NOMO-1 treated with DMSO at 0.1 percent for 48 hours (cell line): Measurements from ENCODE around the gene SHROOM4.

Experiments
- DNase-seq: peaks from one replicate; lab custom pipeline; 2025; ENCODE audit not compliant: unreplicated experiment; lab: John Stamatoyannopoulos, UW

SHROOM4 gene

DNA sequence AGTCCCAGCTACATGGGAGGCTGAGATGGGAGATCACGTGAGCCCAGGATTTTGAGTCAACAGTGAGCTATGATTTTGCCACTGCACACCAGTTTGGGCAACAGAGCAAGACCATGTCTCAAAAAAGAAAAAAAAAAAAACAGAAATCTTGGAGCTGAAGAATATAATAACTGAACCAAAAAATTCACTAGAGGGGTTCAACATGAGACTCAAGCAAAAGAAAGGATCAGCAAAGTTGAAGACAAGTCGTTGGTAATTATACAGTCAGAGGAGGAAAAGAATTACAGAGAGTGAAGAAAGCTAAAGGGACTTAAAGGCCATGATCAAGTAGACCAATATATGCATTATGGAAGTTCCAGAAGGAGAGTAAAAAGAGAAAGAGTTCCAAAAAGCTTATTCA is 26.9 kb downstream of the SHROOM4 start:
- DNase-seq = no peak

DNA sequence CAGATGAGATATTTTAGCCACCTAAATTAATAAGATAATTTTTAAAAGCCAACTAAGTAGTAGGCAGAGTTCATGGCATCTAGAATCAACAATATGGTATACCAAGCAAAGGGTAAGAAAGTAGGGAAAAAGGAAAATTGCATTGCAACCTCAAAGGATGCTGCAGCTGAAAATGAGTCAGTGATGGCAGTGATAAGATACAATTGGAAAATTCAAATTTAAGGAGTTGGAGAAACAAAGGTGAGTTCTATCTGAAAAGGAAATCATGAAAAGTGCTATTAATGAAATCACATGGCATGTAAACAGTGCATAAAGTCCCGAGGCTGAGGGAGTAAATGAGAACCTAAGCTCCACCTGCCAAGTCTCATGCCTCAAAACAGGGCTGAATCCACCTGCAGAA is 33.9 kb downstream of the SHROOM4 start:
- no peak for DNase-seq

- DNase-seq = no peak
These were observed 34.3 kb downstream of the SHROOM4 start for GRCh38 chrX:50779694-50780093.

DNA sequence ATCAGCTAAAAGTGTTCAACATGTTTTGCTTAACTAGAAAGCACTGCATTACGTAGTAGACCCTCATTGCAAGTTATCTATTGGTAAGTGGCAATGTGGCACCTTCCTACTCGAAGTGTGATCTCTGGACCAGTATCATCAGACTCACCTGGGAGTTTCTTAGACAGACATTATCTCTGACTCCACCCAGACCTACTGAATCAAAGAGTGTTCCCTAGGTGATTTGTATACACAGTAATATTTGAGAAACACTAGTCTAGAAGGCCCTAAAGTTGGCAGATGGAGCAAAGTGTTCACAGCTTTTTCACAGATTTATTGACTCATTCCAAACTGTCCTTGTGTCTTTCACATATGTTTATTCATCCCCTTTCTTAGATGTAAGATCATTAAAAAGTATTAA is 35.7 kb downstream of the SHROOM4 start:
- DNase-seq = no peak

DNA sequence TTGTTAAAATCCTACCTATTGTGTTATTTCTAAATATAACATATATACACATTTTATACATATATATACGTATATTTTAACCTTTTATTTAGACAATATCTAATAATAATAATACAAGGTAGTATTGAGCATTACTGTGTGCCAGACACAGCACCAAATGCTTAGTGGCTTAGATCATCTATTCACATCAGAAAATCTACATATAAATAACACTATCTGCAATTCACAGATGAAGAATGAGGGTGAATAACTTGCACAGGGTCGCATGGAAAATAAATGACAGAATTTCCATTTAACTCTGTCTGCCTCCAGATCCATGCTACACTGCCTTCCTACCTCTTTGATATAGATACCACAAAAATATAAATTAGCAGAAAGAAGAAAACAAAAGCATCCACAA is 37.7 kb downstream of the SHROOM4 start:
- DNase-seq = no peak

GRCh38 chrX:50771382-50771781 is 42.6 kb downstream of the SHROOM4 start:
- no peak for DNase-seq

- no peak for DNase-seq
These were observed 43.3 kb downstream of the SHROOM4 start for GRCh38 chrX:50770702-50771101.

DNA sequence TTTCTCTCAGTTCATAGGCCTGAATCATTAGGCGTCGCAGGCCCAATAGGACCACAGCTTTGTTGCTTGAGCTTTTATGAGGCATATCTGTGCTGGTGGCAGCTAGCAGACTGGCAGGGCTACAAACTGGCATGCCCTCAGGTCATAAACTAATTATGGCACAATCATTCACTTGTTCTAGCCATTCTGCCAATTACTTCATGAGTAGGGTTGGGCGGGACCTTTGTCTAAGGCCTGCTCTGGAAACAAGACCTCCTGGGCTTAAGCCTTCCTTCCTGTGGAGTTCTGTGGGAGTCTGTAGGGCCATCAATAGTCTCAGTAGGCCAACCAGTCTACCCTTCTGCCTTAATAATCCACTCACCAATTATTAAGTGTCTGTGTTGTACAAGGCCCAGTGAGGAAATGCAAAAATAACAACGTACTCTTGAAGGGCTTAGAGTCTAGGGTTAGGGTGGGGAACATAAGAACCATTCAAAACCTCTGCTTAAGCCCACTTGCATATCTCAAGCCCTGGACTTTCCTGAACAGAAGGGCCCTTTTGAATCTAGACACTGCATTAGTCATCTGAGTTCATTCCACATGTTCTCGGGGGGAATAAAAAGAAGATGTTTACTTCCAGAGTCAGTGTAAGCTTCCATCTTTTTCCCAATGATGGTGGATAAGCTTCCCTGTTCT is 44.5 kb downstream of the SHROOM4 start:
- DNase-seq = no peak

- no peak for DNase-seq
These were observed 45.2 kb downstream of the SHROOM4 start for GRCh38 chrX:50768801-50769200.

DNA sequence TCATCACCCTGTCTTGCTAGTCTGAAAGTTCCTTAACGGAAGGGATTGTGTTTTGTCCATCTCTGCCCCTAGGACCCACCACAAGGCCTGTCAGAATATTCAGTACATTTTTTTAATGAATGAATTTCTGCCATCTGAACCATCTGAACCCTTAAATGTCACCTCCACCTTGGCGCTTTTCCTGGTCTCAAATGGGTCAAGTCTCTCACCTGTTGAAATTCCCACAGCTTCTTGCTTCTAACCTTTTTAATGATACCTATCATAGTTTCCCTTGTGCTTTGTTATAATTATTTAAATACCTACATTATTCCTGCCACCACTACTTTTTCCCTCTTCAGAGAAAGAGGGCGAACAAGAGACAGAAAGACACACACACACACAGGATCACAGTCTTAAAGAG is 48.0 kb downstream of the SHROOM4 start:
- DNase-seq = no peak

GRCh38 chrX:50762578-50762977 is 51.4 kb downstream of the SHROOM4 start:
- DNase-seq = no peak

DNA sequence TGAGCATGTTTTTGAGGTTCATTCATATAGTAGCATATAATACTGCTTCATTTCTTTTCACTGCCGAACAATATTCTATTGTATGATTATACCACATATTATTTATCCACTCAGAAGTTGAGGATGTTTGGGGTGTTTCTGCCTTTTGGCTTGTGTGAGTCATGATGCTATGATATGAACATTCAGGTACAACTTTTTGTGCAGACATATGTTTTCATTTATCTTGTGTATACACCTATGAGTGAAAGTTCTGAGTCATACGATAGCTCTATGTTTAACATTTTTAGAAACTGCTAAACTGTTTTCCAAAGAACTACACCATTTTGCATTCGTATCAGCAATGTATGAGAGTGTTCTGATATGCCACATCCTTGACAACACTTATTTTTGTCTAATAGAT is 57.7 kb downstream of the SHROOM4 start:
- no peak for DNase-seq

GRCh38 chrX:50751091-50751490 is 62.9 kb downstream of the SHROOM4 start:
- no peak for DNase-seq

GRCh38 chrX:50747471-50747900 is 66.5 kb downstream of the SHROOM4 start:
- peak; percentile 28 for DNase-seq

GRCh38 chrX:50736656-50737055 is 77.3 kb downstream of the SHROOM4 start:
- peak; percentile 94 for DNase-seq

GRCh38 chrX:50726296-50726695 is 87.7 kb downstream of the SHROOM4 start:
- DNase-seq = no peak

- no peak for DNase-seq
These were observed 88.7 kb downstream of the SHROOM4 start for GRCh38 chrX:50725310-50725709.

DNA sequence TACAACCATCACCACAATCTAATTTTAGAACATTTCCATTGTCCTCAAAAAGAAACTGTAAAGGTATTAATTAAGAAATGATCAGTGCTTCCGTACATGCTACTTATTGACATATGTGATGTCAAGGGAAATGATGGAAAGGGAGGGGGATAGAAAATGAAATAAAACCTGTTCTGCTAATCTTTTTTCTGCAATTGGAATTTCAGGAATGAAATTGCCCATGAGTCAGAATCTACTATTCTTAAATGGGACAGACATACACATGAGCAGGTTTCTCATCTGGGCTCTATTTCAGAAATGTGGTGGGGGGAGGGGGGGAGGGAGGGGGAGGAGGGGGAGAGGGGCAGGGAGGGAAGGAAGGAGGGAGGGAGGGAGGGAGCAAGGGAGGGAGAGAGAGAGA is 91.0 kb downstream of the SHROOM4 start:
- DNase-seq = no peak

DNA sequence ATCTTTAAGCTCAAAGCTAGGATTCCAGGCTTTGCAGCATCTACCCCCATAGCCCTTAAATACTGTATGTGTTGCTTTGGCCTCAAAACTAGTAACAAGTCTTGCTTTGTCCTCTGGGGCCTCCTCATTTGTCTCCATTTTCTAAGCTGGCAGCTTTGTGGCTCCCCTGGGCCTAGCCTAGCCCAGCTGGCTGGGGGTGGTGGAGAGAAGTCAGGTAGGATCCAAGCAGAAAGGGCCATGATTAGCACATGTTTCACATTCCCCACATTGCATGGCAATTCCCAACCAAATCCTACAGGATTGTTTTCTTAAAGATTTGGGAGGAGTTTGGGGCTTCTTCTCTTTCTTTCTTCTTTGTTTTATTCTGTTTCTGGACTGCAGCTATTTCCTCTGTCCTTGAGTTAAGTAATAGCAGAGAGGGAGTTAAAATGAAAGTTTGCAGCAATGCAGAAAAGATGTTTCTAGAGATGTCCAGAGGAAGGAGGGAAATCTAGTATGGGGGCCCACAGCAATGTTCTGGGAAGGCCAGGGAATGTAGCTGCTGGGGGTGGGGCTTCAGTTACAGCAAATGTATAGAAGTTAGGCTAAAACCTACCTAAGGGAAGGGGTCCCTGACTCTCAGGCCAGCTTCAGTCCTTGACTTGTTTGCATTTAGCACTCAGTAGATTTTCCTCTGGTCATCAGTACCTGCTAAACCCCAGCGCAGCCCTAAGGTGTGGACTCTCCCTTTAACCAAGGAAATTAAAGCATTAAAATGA is 92.1 kb downstream of the SHROOM4 start:
- no peak for DNase-seq

DNA sequence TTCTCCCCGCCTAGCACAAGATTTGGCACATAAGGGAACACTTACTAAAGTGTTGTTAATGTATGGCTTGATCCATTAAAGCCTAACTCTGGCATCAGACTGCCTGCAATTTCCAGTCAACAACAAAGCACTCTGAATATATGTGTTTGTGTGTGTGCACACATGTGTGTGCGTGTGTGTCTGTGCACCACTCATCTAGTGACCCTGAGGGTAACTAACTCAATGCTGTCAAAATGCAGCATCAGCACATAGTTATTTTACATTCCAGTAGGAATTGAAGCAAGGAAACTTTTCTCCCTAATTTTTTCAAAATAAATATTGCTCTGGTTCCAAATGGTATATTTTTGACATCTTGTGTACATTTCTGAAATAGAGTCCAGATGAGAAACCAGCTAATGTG is 94.4 kb downstream of the SHROOM4 start:
- DNase-seq = no peak

GRCh38 chrX:50718776-50719175 is 95.2 kb downstream of the SHROOM4 start:
- no peak for DNase-seq

- DNase-seq = no peak
These were observed 97.3 kb downstream of the SHROOM4 start for GRCh38 chrX:50716706-50717105.

- DNase-seq = no peak
These were observed 101.2 kb downstream of the SHROOM4 start for GRCh38 chrX:50712777-50713176.
